ENCODE measurements around the gene SLF1.

Gene SLF1

GRCh38 chr5:94620256-94620655, 1.8 kb downstream of the SLF1 start:
- no peak overlapping the region for H3K4me3 ChIP-seq (ENCODE audit: low read length)
- H3K9me3 ChIP-seq (replicated peaks; ENCODE audit: insufficient read depth, low read length) = no peaks in the 10 kb centered on the region
- no peaks in the 10 kb centered on the region for H3K27me3 ChIP-seq (replicated peaks; ENCODE audit: insufficient read depth, low read length)
- peak overlapping the region; percentile 79; the same call in 1 of the 2 replicates for H3K4me2 ChIP-seq (ENCODE audit: low read depth, low read length)
- no peak overlapping the region for H2AFZ ChIP-seq (ENCODE audit: low read length)
- H4K20me1 ChIP-seq (ENCODE audit: insufficient read depth, low read length) = no peaks in the 10 kb centered on the region
- H3K9me2 ChIP-seq (replicated peaks; ENCODE audit: insufficient read depth, low read length) = no peaks in the 10 kb centered on the region
- peaks cover 11% of the 10 kb centered on the region for H3F3A ChIP-seq (ENCODE audit: insufficient read depth, low read length)
- no peak for TF ChIP-seq CTCF (IDR thresholded peaks at IDR 0.05; ENCODE audit: low read length)
- TF ChIP-seq EZH2 (optimal IDR thresholded peaks at IDR 0.05; ENCODE audit: low read depth, low read length) = no peak
- TF ChIP-seq EZH2phosphoT487 (IDR thresholded peaks at IDR 0.05; ENCODE audit: low read length) = no peak
- no peak overlapping the region for H3K27ac ChIP-seq (ENCODE audit: low read length)
- no peak overlapping the region for H3K9ac ChIP-seq (ENCODE audit: low read length)
- no peaks in the 10 kb centered on the region for H3K36me3 ChIP-seq (replicated peaks; ENCODE audit: insufficient read depth, low read length)
- H3K4me1 ChIP-seq (ENCODE audit: low read length) = 0 out of 2 replicates have a peak, but pooled peaks cover 9% of the 10 kb centered on the region
- H3K79me2 ChIP-seq (ENCODE audit: low read length) = peaks cover 59% of the 10 kb centered on the region
- no peak for DNase-seq

- DNase-seq = no peak
- no peak overlapping the region for H3K9ac ChIP-seq (ENCODE audit: low read length)
Observed at GRCh38 chr5:94621763-94622162, 3.3 kb downstream of the SLF1 start.

GRCh38 chr5:94623011-94623410, 4.5 kb downstream of the SLF1 start:
- no peak overlapping the region for H3K4me2 ChIP-seq (ENCODE audit: low read depth, low read length)
- no peak overlapping the region for H3K27ac ChIP-seq (ENCODE audit: low read length)
- H3K79me2 ChIP-seq (ENCODE audit: low read length) = peaks cover 60% of the 10 kb centered on the region
- H3K27me3 ChIP-seq (replicated peaks; ENCODE audit: insufficient read depth, low read length) = no peaks in the 10 kb centered on the region
- H3F3A ChIP-seq (ENCODE audit: insufficient read depth, low read length) = peaks cover 5% of the 10 kb centered on the region
- H3K4me3 ChIP-seq (ENCODE audit: low read length) = no peak overlapping the region
- no peak for TF ChIP-seq CTCF (IDR thresholded peaks at IDR 0.05; ENCODE audit: low read length)
- H2AFZ ChIP-seq (ENCODE audit: low read length) = no peak overlapping the region
- H3K9me2 ChIP-seq (replicated peaks; ENCODE audit: insufficient read depth, low read length) = no peaks in the 10 kb centered on the region
- no peaks in the 10 kb centered on the region for H4K20me1 ChIP-seq (ENCODE audit: insufficient read depth, low read length)
- H3K9me3 ChIP-seq (replicated peaks; ENCODE audit: insufficient read depth, low read length) = no peaks in the 10 kb centered on the region
- no peak for DNase-seq
- H3K36me3 ChIP-seq (replicated peaks; ENCODE audit: insufficient read depth, low read length) = no peaks in the 10 kb centered on the region
- no peak overlapping the region for H3K9ac ChIP-seq (ENCODE audit: low read length)
- H3K4me1 ChIP-seq (ENCODE audit: low read length) = 0 out of 2 replicates have a peak, but pooled peaks cover 9% of the 10 kb centered on the region

More at GRCh38 chr5:94621763-94622162, 3.3 kb downstream of the SLF1 start:
- H3K79me2 ChIP-seq (ENCODE audit: low read length) = peaks cover 60% of the 10 kb centered on the region
- no peak for TF ChIP-seq EZH2phosphoT487 (IDR thresholded peaks at IDR 0.05; ENCODE audit: low read length)
- H3K27ac ChIP-seq (ENCODE audit: low read length) = no peak overlapping the region
- H3K9me3 ChIP-seq (replicated peaks; ENCODE audit: insufficient read depth, low read length) = no peaks in the 10 kb centered on the region
- no peaks in the 10 kb centered on the region for H3K9me2 ChIP-seq (replicated peaks; ENCODE audit: insufficient read depth, low read length)
- peaks cover 11% of the 10 kb centered on the region for H3F3A ChIP-seq (ENCODE audit: insufficient read depth, low read length)
- no peaks in the 10 kb centered on the region for H3K27me3 ChIP-seq (replicated peaks; ENCODE audit: insufficient read depth, low read length)
- no peak overlapping the region for H2AFZ ChIP-seq (ENCODE audit: low read length)
- no peak overlapping the region for H3K4me3 ChIP-seq (ENCODE audit: low read length)
- no peaks in the 10 kb centered on the region for H3K36me3 ChIP-seq (replicated peaks; ENCODE audit: insufficient read depth, low read length)
- H4K20me1 ChIP-seq (ENCODE audit: insufficient read depth, low read length) = no peaks in the 10 kb centered on the region
- H3K4me2 ChIP-seq (ENCODE audit: low read depth, low read length) = no peak overlapping the region
- H3K4me1 ChIP-seq (ENCODE audit: low read length) = 0 out of 2 replicates have a peak, but pooled peaks cover 9% of the 10 kb centered on the region

GRCh38 chr5:94623877-94624276, 5.4 kb downstream of the SLF1 start:
- H3K79me2 ChIP-seq (ENCODE audit: low read length) = peaks cover 57% of the 10 kb centered on the region
- H3K9ac ChIP-seq (ENCODE audit: low read length) = no peak overlapping the region
- H3K9me3 ChIP-seq (replicated peaks; ENCODE audit: insufficient read depth, low read length) = no peaks in the 10 kb centered on the region
- no peak overlapping the region for H3K4me3 ChIP-seq (ENCODE audit: low read length)
- H4K20me1 ChIP-seq (ENCODE audit: insufficient read depth, low read length) = no peaks in the 10 kb centered on the region
- no peak overlapping the region for H2AFZ ChIP-seq (ENCODE audit: low read length)
- no peak overlapping the region for H3K4me2 ChIP-seq (ENCODE audit: low read depth, low read length)
- no peak overlapping the region for H3K27ac ChIP-seq (ENCODE audit: low read length)
- H3K9me2 ChIP-seq (replicated peaks; ENCODE audit: insufficient read depth, low read length) = no peaks in the 10 kb centered on the region
- H3K4me1 ChIP-seq (ENCODE audit: low read length) = 0 out of 2 replicates have a peak, but pooled peaks cover 9% of the 10 kb centered on the region
- no peaks in the 10 kb centered on the region for H3K27me3 ChIP-seq (replicated peaks; ENCODE audit: insufficient read depth, low read length)
- no peaks in the 10 kb centered on the region for H3F3A ChIP-seq (ENCODE audit: insufficient read depth, low read length)
- H3K36me3 ChIP-seq (replicated peaks; ENCODE audit: insufficient read depth, low read length) = no peaks in the 10 kb centered on the region; the same call in 1 of the 2 replicates
- DNase-seq = no peak
- TF ChIP-seq CTCF (IDR thresholded peaks at IDR 0.05; ENCODE audit: low read length) (no peak), EZH2phosphoT487 (IDR thresholded peaks at IDR 0.05; ENCODE audit: low read length) (no peak), EZH2 (optimal IDR thresholded peaks at IDR 0.05; ENCODE audit: low read depth, low read length) (no peak)
